Measurements from ENCODE around the gene SUMF2. TPM values are rescaled to one million over a fixed set of nuclear protein-coding genes. Genes with fewer than 3 reads are reported as not detected.

The SUMF2 gene
- total and polyA plus RNA-seq, 2 of the 13 experiments (the other 11 are each of a cell fraction or from before 2014, with no cell fraction given): 48.9 to 54.4 TPM

- TF ChIP-seq GATAD2A (CRISPR knock-in tag; IDR thresholded peaks at IDR 0.05) (peak; percentile 39), FOXA3 (CRISPR knock-in tag; IDR thresholded peaks at IDR 0.05) (peak; percentile 55), TOE1 (CRISPR knock-in tag; IDR thresholded peaks at IDR 0.05) (0 out of 2 replicates have a peak, but pooled peaks have one; percentile 18), PHF21A (CRISPR knock-in tag; IDR thresholded peaks at IDR 0.05) (peak; percentile 28; the same call in 1 of the 2 replicates), SUZ12 (IDR thresholded peaks at IDR 0.05; ENCODE audit: low read depth, low read length) (no peak), AHDC1 (CRISPR knock-in tag; IDR thresholded peaks at IDR 0.05; ENCODE audit: borderline replicate concordance) (no peak), GPBP1L1 (CRISPR knock-in tag; IDR thresholded peaks at IDR 0.05) (no peak), ZBTB20 (CRISPR knock-in tag; IDR thresholded peaks at IDR 0.05; ENCODE audit: borderline replicate concordance, low read depth) (no peak), SOX6 (IDR thresholded peaks at IDR 0.05) (no peak), SOX6 (CRISPR knock-in tag; IDR thresholded peaks at IDR 0.05) (peak; percentile 76), KMT2B (CRISPR knock-in tag; IDR thresholded peaks at IDR 0.05) (peak; percentile 67), ATF6 (CRISPR knock-in tag; conservative IDR thresholded peaks at IDR 0.05) (0 out of 2 replicates have a peak, but pooled peaks have one; percentile 30), MIXL1 (CRISPR knock-in tag; IDR thresholded peaks at IDR 0.05) (no peak; the same call in 1 of the 2 replicates), ZNF501 (CRISPR knock-in tag; IDR thresholded peaks at IDR 0.05) (peak; percentile 79), SSRP1 (CRISPR knock-in tag; IDR thresholded peaks at IDR 0.05) (no peak), IKZF5 (CRISPR knock-in tag; IDR thresholded peaks at IDR 0.05) (peak; percentile 85; the same call in 1 of the 2 replicates)
Observed at GRCh38 chr7:56033671-56034432, 30.2 kb upstream of the SUMF2 start (continued).

Data from HepG2 (cell line).